Keratinocyte (primary cell): ENCODE measurements around the gene ADAM33. TPM values are rescaled to one million over a fixed set of nuclear protein-coding genes. Genes with fewer than 3 reads are reported as not detected.

Experiments used
- DNase-seq: peaks from one replicate; pipeline ENCODE4 v3.0.0-alpha.2; 2011; ENCODE audit warnings: low read depth, missing footprints, low spot score
- FAIRE-seq: peaks from 2 replicates; lab custom pipeline; 2011; peaks lifted over from hg19 to GRCh38; lab: Jason Lieb, UNC
- H2AFZ ChIP-seq: 2 replicates; pipeline ENCODE4 v1.6.0; 2012; ENCODE audit warnings: low read length, control low read depth, inconsistent platforms; ENCODE audit not compliant: control insufficient read depth
- H3K27ac ChIP-seq: 2 replicates; pipeline ENCODE4 v1.5.1; 2011; ENCODE audit warnings: low read length; ENCODE audit not compliant: control insufficient read depth, insufficient read depth
- H3K27me3 ChIP-seq: 3 replicates; pipeline ENCODE4 v1.6.0; 2011; ENCODE audit warnings: low read length; ENCODE audit not compliant: control insufficient read depth, insufficient read depth; ENCODE audit errors: extremely low read depth
- H3K36me3 ChIP-seq, 2 experiments: 2 replicates in 1 of 2; 3 replicates in 1 of 2; pipeline ENCODE4 v1.5.1; 2011; ENCODE audit warnings: low read length in 2 of 2, mild to moderate bottlenecking in 1 of 2; ENCODE audit not compliant: control insufficient read depth in 2 of 2, insufficient read depth in 2 of 2; ENCODE audit errors: extremely low read depth in 1 of 2
- H3K4me1 ChIP-seq: 3 replicates; pipeline ENCODE4 v1.5.1; 2011; ENCODE audit warnings: low read length; ENCODE audit not compliant: control insufficient read depth, insufficient read depth; ENCODE audit errors: extremely low read depth
- H3K4me2 ChIP-seq: 3 replicates; pipeline ENCODE4 v1.6.0; 2011; ENCODE audit warnings: low read depth, low read length; ENCODE audit not compliant: control insufficient read depth, insufficient read depth; ENCODE audit errors: extremely low read depth
- H3K4me3 ChIP-seq, 3 experiments: fragments of 200-600 bp in 1 of 3; sonication (generic) in 1 of 3; 2 replicates in 2 of 3; 3 replicates in 1 of 3; pipeline ENCODE4 v1.5.1; 2011 to 2016; ENCODE audit warnings: low read length in 3 of 3, mild to moderate bottlenecking in 3 of 3, control low read depth in 2 of 3, inconsistent platforms in 1 of 3, low read depth in 1 of 3, mixed read lengths in 1 of 3, mixed run types in 1 of 3, moderate library complexity in 1 of 3; ENCODE audit not compliant: control insufficient read depth in 2 of 3, insufficient read depth in 2 of 3; ENCODE audit errors: extremely low read depth in 1 of 3
- H3K79me2 ChIP-seq: 2 replicates; pipeline ENCODE4 v1.6.0; 2012; ENCODE audit warnings: low read length; ENCODE audit not compliant: control insufficient read depth, insufficient read depth
- H3K9ac ChIP-seq: 3 replicates; pipeline ENCODE4 v1.6.0; 2011; ENCODE audit warnings: low read length; ENCODE audit not compliant: control insufficient read depth, insufficient read depth; ENCODE audit errors: extremely low read depth
- H3K9me1 ChIP-seq: 3 replicates; pipeline ENCODE4 v1.6.0; 2011; ENCODE audit warnings: low read length; ENCODE audit not compliant: control insufficient read depth, insufficient read depth; ENCODE audit errors: extremely low read depth
- H3K9me3 ChIP-seq: 2 replicates; pipeline ENCODE4 v1.5.1; 2012; ENCODE audit warnings: low read depth, low read length; ENCODE audit not compliant: control insufficient read depth
- H4K20me1 ChIP-seq: 3 replicates; pipeline ENCODE4 v1.6.0; 2011; ENCODE audit warnings: low read length; ENCODE audit not compliant: control insufficient read depth, insufficient read depth; ENCODE audit errors: extremely low read depth
- CTCF ChIP-seq, 3 experiments: IDR thresholded peaks in 1 of 3; conservative IDR thresholded peaks in 1 of 3; optimal IDR thresholded peaks in 1 of 3; 2 replicates in 2 of 3; 3 replicates in 1 of 3; pipeline versions ENCODE3 to v1.5.1; 2011; ENCODE audit warnings: low read length in 3 of 3, mild to moderate bottlenecking in 3 of 3, moderate library complexity in 2 of 3, control low read depth in 1 of 3, inconsistent platforms in 1 of 3; ENCODE audit not compliant: insufficient read depth in 2 of 3; ENCODE audit errors: extremely low read depth in 1 of 3
- EZH2 ChIP-seq: IDR thresholded peaks from one replicate; pipeline ENCODE4 v1.6.1; 2012; ENCODE audit warnings: inconsistent platforms, mild to moderate bottlenecking, low read length, moderate library complexity
- dilution Hi-C: fragments of 300-500 bp; cut with MboI; formaldehyde crosslinking; loops from one replicate; pipeline ENCODE4 v1.7.0; 2020; ENCODE audit warnings: low sequenced_read_pairs; ENCODE audit not compliant: extremely low pct_ligation_motif_present
- polyA plus RNA-seq, 5 experiments: library from polyadenylated mRNA; depleted of rRNA in 3 of 5; stranded (reverse) in 3 of 5; stranded (forward) in 1 of 5; unstranded in 1 of 5; fragments of >200 nt; gene quantifications; 1 replicate in 1 of 5; 2 replicates in 3 of 5; 3 replicates in 1 of 5; pipeline versions ENCODE4 v1.2.1 to v1.2.3, GENCODE V29; 2011 to 2012; ENCODE audit warnings: missing spikeins in 2 of 5, low read depth in 1 of 5, low replicate concordance in 1 of 5

The ADAM33 gene
- polyA plus RNA-seq, 1 donor (not counting 4 experiments of a cell fraction or from before 2014, with no cell fraction given): not detected

GRCh38 chr20:3667434-3668037 is 14.3 kb downstream of the ADAM33 start:
- peaks cover 47% of the 10 kb centered on the region for H3K27me3 ChIP-seq
- no peak overlapping the region for H3K4me2 ChIP-seq
- TF ChIP-seq EZH2 (no peak), CTCF (optimal IDR thresholded peaks at IDR 0.05 in 1 of 3, IDR thresholded peaks at IDR 0.05 in 1 of 3, conservative IDR thresholded peaks at IDR 0.05 in 1 of 3; ENCODE audit: extremely low read depth in 1 of 3, insufficient read depth in 2 of 3, low read length in 3 of 3) (no peak)
- no peak for FAIRE-seq
- no peaks in the 10 kb centered on the region for H4K20me1 ChIP-seq
- H2AFZ ChIP-seq: no peak overlapping the region
- no peaks in the 10 kb centered on the region for H3K9me3 ChIP-seq
- no peaks in the 10 kb centered on the region for H3K9me1 ChIP-seq
- H3K79me2 ChIP-seq: no peaks in the 10 kb centered on the region
- H3K36me3 ChIP-seq: no peaks in the 10 kb centered on the region
- no peak overlapping the region for H3K4me3 ChIP-seq
- H3K9ac ChIP-seq: no peak overlapping the region
- no peaks in the 10 kb centered on the region for H3K4me1 ChIP-seq
- H3K27ac ChIP-seq: no peak overlapping the region
- DNase-seq: no peak
- dilution Hi-C loops: no loop called here

- H4K20me1 ChIP-seq: no peaks in the 10 kb centered on the region
- H3K9ac ChIP-seq: no peak overlapping the region
- H3K4me3 ChIP-seq: no peak overlapping the region
- no peaks in the 10 kb centered on the region for H3K4me1 ChIP-seq
- H2AFZ ChIP-seq: no peak overlapping the region
- TF ChIP-seq EZH2 (no peak), CTCF (optimal IDR thresholded peaks at IDR 0.05 in 1 of 3, IDR thresholded peaks at IDR 0.05 in 1 of 3, conservative IDR thresholded peaks at IDR 0.05 in 1 of 3; ENCODE audit: extremely low read depth in 1 of 3, insufficient read depth in 2 of 3, low read length in 3 of 3) (no peak)
- H3K9me1 ChIP-seq: no peaks in the 10 kb centered on the region
- FAIRE-seq: no peak
- dilution Hi-C loops: no loop called here
- no peaks in the 10 kb centered on the region for H3K79me2 ChIP-seq
- H3K9me3 ChIP-seq: no peaks in the 10 kb centered on the region
- no peaks in the 10 kb centered on the region for H3K36me3 ChIP-seq
- H3K27me3 ChIP-seq: peaks cover 52% of the 10 kb centered on the region
- H3K27ac ChIP-seq: no peak overlapping the region
- no peak overlapping the region for H3K4me2 ChIP-seq
- DNase-seq: no peak
Measured at GRCh38 chr20:3663858-3664257, 18.0 kb downstream of the ADAM33 start.
